ENCODE results near the gene LPO. TPM values are rescaled to one million over a fixed set of nuclear protein-coding genes. Genes with fewer than 3 reads are reported as not detected.

The LPO gene
- not detected for total RNA-seq

- ATAC-seq, result no peak
- Mint-ChIP-seq H3K9me3 (no peaks in the 10 kb centered on the region), H3K4me1 (ENCODE audit: low read depth) (peaks cover 3% of the 10 kb centered on the region), H3K36me3 (ENCODE audit: low read depth) (no peaks in the 10 kb centered on the region), H3K27ac (no peak within 1 kb of the TSS), H3K27me3 (peaks cover 40% of the 10 kb centered on the region), H3K4me3 (no peak within 1 kb of the TSS)
- TF ChIP-seq, protein P1, sequence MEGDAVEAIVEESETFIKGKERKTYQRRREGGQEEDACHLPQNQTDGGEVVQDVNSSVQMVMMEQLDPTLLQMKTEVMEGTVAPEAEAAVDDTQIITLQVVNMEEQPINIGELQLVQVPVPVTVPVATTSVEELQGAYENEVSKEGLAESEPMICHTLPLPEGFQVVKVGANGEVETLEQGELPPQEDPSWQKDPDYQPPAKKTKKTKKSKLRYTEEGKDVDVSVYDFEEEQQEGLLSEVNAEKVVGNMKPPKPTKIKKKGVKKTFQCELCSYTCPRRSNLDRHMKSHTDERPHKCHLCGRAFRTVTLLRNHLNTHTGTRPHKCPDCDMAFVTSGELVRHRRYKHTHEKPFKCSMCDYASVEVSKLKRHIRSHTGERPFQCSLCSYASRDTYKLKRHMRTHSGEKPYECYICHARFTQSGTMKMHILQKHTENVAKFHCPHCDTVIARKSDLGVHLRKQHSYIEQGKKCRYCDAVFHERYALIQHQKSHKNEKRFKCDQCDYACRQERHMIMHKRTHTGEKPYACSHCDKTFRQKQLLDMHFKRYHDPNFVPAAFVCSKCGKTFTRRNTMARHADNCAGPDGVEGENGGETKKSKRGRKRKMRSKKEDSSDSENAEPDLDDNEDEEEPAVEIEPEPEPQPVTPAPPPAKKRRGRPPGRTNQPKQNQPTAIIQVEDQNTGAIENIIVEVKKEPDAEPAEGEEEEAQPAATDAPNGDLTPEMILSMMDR (IDR thresholded peaks at IDR 0.05), result no peak
- no peak for DNase-seq
- CTCF ChIA-PET, result interaction anchor here (0.9 to 3.8 kb wide), 5 partner anchors 9 to 126 kb away, joined by 3 to 26 read pairs (median 3); no protein-coding TSS in a partner anchor
- POLR2A ChIA-PET, result interaction anchor here (1.2 to 1.4 kb wide), 2 partner anchors 79 to 90 kb away, joined by 3 to 4 read pairs; no protein-coding TSS in a partner anchor
- intact Hi-C loops (cut with micrococcal nuclease), result no loop called here
Measured at GRCh38 chr17:58238147-58238634, at the start of gene LPO. TSS of gene LPO (plus strand) at chr17:58238584. CDS start at chr17:58242980, 4,396 bp downstream.

GRCh38 chr17:58189436-58190146 lies 48.8 kb upstream of the LPO start:
- CTCF ChIA-PET, result interaction anchor here (3.0 kb wide), 1 partner anchor 10 kb away, joined by 16 read pairs; no protein-coding TSS in a partner anchor
- Mint-ChIP-seq H3K4me3 (no peak overlapping the region), H3K36me3 (ENCODE audit: low read depth) (no peaks in the 10 kb centered on the region), H3K9me3 (no peaks in the 10 kb centered on the region), H3K4me1 (ENCODE audit: low read depth) (no peaks in the 10 kb centered on the region), H3K27ac (no peak overlapping the region), H3K27me3 (peaks cover 6% of the 10 kb centered on the region)
- ATAC-seq (no peak), DNase-seq (no peak)
- POLR2A ChIA-PET, result no interaction called here
- TF ChIP-seq, protein P1 (IDR thresholded peaks at IDR 0.05), result no peak
- intact Hi-C loops (cut with micrococcal nuclease), result no loop called here

GRCh38 chr17:58191241-58191896 lies 47.0 kb upstream of the LPO start:
- DNase-seq (no peak), ATAC-seq (no peak)
- Mint-ChIP-seq H3K4me3 (no peak overlapping the region), H3K36me3 (ENCODE audit: low read depth) (no peaks in the 10 kb centered on the region), H3K4me1 (ENCODE audit: low read depth) (no peaks in the 10 kb centered on the region), H3K27me3 (peaks cover 6% of the 10 kb centered on the region), H3K9me3 (no peaks in the 10 kb centered on the region), H3K27ac (no peak overlapping the region)
- TF ChIP-seq, protein P1 (IDR thresholded peaks at IDR 0.05), result no peak
- ChIA-PET CTCF (interaction anchor here (1.4 to 3.0 kb wide), 2 partner anchors 9 to 19 kb away, joined by 6 to 16 read pairs; no protein-coding TSS in a partner anchor), POLR2A (no interaction called here)
- intact Hi-C loops (cut with micrococcal nuclease), result no loop called here

DNA sequence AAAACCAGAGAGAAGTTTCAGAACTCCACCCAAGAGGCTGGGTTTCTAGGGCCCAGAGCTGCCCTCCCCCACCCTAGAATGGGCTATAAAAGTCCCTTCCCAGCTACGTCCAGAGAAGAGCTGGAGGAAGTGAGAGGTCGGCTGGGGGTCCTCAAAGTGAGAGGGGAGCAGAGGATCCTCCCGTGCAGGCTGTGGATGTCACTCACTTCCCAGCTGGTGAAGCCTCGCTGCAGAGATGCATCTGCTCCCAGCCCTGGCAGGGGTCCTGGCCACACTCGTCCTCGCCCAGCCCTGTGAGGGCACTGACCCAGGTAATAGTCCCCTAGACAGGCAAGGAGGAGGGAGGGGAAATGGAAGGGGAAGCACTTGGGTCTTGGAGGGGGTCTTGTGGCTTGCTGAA lies 45.8 kb upstream of the LPO start, which contains the start of gene EPX:
TSS of gene EPX (plus strand) at position 115 of the 400 bp plus-strand sequence. CDS start at position 236, 121 bp downstream.
- H3K27ac Mint-ChIP-seq, result no peak within 1 kb of the TSS
- no peaks in the 10 kb centered on the region for H3K36me3 Mint-ChIP-seq (ENCODE audit: low read depth)
- intact Hi-C loops (cut with micrococcal nuclease), result no loop called here
- TF ChIP-seq, protein P1 (IDR thresholded peaks at IDR 0.05), result no peak
- H3K9me3 Mint-ChIP-seq, result no peaks in the 10 kb centered on the region
- H3K4me1 Mint-ChIP-seq (ENCODE audit: low read depth), result no peaks in the 10 kb centered on the region
- H3K27me3 Mint-ChIP-seq, result peaks cover 6% of the 10 kb centered on the region
- CTCF ChIA-PET, result interaction anchor here (0.6 kb wide), 1 partner anchor 8 kb away, joined by 3 read pairs; no protein-coding TSS in a partner anchor
- ATAC-seq, result no peak
- DNase-seq, result no peak
- POLR2A ChIA-PET, result no interaction called here
- no peak within 1 kb of the TSS for H3K4me3 Mint-ChIP-seq
